Activated CD4-positive, alpha-beta T cell treated with anti-CD3 and anti-CD28 coated beads, Interleukin-10, Interleukin-2, amounts not matched to agents 100 ng/mL and 50 ng/mL, durations not matched to agents 16 hours and 8 hours (primary cell): ENCODE measurements around the gene TRIM3.

ENCODE experiments used
- DNase-seq: peaks from one replicate; pipeline ENCODE4 v3.0.0-alpha.2; 2020

Gene TRIM3

DNA sequence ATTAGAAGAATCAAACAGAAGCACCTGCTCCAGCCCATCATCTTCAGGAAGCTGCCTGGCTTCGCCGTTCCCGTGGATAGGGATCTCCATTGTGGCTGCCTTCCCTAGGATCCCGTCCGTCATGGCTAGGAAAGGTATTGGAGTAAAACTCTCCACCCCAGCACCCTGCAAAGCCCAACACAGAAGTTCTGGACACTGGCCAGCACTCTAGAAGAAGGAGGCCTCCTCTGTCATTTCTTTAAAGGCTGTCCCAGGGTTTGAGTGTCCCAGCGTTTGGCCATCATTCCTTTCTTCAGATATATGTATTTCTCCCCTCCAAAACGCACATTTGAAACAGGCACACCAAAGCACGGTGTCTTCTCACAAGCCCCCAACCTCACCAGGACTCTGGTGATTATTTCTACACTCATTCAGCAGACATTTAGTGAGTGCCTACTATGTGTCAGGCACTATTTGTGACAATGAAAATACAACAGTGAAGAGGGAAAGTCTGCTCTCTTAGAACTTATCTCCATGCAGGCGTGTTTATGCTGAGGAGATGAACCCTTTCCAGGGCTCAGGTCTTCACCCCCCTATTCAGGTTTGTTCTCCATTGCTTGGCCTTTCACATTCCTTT lies 6.7 kb upstream of the TRIM3 start:
- no peak for DNase-seq

DNA sequence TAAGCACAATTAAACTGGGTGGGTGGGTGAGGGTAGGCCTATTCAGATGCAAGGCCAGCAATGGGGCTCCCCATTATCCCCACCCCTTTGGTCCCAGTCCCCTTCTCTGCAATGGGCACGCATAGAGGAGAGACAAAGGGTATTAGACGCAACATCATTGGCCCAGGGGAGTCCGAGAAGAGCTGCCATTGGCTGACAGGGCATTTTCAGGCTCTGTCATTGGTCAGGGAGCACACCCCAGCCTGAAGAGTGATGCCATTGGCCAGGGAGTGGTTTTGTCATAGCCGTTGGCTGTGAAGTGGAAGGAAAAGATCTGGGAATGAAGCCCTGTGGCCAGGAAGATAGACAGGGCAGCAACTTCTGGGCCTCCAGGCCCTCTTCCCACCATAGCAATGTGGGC lies 2.8 kb upstream of the TRIM3 start:
- no peak for DNase-seq

DNA sequence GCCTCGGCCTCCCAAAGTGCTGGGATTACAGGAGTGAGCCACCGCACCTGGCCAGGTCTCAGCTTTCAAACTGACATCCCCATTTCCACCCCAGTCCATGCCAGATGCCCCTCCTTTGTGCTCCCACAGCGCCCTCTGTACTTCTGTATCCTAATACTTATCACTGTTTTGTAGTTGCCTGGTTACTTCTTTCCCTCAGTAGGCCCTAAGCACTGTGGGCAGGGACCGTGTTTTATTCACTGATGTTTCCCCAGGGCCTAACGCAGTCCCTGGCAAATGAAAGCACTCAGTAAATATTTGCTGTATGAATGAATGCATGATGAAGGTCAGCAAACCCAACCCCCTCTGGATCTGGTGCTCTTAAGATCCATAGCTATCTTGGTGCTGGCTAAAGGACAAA lies 2.2 kb upstream of the TRIM3 start:
- no peak for DNase-seq

DNA sequence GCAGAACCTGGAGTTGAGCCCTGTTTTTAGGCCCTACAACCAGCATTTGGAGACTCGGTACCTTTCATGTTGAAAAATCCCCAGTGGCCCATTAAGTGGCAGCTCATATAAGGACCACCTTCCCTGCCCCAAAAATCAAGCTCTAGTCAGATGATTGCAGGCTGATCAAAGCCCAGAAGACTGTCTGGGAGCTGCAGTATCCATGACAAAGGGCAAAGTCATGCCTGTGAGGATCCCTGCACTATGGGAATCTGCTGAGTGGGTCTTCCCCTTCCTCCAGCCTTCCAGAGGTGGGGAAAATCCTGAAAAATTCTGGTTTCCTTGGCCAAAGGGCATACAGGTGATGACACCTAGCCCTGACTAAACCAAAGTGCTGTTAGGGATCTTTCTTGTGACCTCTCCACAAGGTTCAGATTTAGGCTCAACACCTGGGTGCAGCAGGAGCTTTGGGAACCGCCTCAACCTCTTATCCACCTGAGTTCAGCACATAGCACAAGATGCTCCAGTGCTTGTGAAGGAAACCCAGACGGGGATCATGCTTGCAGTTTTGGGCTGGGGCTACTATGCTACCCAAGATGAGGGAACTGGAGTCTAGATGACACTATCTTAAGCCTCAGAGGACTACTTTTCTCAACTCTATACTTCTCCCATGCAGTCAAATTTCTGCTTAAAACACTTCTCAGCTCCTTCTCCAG lies 1.2 kb upstream of the TRIM3 start:
- DNase-seq = no peak

DNA sequence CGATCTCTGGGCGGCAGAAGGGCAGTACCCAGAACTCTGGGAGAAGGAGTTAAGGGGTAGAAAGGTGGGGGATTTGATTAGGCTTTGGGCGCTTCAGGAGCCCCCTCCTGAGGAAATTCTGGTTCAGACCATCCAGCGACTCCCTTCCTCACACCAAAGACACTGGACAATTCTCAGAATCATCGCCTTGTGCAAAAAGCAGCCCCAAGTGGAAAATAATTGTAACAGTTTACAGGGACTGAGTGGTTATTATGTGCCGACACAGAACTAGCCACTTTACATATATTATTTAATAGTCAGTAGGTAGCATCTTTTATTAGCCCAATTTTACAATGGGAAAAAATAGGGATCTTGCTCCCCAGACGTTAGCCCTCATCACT lies 662 bp upstream of the TRIM3 start:
- DNase-seq = no peak

DNA sequence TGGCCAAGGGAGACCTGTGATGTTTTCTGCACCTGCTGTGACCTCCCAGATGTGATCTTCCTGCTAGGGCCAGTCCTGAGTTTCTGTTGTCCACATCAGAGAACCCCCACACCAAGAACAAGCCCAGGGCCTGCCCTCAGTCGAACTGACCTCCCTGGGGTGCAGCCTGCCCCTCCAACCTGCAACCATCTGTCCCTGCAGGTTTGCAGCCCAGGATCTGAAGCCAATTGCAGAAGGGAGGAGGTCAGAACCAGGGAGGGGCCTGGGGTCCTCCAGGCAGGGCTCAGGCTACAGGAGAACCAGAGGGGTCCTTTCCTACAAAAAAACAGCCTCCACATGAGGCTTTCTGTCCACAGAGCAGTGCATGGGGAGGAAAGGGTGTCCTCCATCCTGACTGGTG lies 807 bp downstream of the TRIM3 start:
- DNase-seq = no peak

DNA sequence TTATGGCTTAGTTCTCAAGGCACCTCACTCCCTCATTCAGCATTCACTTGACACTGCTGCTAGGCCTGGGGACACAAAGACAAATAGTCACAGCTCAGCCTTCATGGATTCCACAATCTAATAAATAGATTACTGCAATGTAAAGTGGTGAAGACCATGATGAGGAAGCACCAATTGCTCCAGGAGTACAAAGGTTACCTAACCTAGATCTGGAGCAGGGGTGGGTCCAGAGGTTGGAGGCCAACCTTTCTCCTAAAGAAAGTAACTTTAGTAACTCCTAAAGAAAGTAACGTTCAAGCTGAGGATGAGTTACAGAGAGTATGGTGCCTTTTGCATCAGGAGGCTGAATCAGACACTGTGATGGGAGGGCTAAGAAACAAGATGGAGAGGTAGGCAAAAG lies 4.1 kb downstream of the TRIM3 start:
- DNase-seq = no peak

DNA sequence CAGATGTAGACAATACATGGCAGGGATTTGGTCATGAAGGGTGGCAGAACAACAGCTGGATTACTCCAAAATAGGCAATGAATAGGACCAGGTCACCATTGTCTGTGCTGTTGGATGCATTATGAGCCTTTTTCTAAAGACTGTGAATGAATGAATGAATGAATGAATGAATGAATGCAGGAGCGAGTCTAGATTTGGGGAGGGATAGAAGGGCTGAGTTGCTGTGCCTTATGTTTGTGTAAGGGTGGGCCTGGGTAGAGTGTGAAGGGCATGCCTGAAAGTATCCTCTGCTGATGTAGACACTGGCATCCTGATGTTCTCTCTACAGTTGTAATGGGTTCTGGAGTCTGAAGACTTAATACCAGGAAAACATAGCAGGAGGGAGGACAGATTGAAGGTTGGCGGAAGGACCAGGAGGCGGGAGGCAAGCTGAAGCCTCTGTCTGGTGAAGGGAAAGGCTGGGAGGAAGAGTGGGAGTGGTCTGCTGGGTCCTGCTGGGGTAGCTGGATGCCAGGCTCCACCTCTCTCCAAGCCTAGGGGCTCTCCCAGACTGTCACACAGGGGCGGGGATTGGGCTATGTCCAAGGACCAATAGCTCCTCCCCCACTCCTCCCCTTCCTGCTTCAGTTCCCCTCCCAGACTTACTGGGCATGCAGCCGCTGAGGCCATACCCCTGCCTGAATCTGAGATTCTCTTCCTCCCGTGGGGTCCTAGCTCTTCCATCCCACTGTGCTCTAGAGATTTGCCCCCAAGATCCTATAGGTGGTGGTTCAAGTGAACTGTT lies 4.8 kb downstream of the TRIM3 start:
- no peak for DNase-seq

DNA sequence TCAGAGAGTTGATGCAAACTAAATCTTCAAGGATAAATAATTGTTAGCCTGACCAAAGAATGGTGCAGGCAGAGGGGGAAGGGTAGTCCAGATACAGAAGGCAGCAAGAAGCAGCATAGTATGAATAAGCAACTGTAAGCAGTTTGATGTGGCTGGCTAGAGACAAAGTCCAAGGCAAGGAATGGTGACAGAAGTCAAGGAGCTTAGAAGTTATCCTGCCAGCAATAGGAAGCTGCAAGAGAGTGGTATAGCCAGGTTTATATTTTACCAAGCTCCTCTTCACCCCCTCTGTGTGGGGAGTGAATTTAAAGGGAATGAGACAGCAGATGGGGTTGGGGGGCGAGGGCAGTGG lies 14.7 kb downstream of the TRIM3 start:
- DNase-seq = no peak

DNA sequence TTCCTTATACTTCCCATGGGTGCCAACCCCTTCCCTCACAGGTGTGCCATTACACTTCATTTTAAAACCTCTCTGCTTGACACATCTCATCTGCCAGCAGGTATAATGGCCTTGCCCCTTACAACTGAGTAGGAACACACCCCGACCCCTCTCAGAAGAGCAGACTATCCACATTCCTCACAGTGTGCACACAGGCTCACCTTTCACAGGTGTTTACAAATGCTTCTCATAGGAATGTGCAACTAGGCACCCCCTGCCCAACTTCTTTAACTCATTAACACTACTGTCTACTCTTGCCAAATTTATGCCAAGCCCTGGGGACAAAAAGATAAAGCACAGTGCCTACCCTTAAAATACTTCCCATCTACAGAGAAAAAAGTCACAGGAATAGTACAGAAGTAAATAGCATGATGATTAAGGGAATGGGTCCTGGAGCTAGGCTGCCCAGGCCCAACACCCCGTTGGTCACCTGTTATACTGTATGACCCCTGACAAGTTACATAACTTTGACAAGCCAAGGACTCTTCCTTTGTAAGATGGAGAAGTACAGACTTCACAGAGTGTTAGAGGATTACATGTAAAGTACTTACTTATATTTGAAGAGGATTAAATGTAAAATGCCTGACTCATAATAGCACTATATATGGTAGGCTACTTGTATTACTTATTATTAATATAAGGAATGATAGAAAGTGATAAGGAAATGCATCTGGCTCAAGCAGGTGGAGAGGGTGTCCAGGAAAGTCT lies 15.2 kb downstream of the TRIM3 start:
- DNase-seq = no peak

DNA sequence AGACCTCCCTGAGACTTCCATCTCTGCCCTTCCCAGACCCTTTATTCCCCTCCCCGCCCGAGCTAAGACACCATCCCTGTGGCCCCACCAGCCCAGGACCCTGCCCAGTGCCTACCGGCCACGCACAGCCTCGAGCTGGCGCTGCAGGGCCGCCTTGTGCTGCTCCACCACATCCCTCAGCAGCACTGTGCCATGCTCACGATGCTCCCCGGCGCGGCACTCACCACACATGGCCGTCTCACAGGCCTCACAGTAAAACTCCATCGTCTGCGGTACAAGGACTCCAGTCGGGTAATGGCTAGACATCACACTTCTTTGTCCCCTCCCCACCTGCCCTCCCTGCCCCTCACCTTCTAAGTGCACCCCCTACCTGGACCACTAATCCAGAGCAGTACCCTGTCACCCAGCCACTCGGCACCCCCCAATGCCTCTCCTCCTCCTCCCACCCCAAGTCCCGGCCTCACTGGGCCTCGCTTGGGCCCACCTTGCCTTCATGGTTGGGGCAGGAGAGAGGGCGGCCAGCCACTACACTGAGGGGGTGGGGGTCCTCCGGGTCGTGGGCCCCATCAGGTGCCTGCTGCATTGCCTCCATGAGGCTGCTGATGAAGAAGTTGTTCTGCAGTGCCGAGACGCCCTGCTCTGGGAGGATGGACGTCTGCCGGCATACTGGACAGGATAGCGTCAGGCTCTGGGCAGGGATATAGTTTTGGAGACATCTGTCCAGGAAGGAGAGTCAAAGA lies 16.0 kb downstream of the TRIM3 start:
- DNase-seq = no peak

DNA sequence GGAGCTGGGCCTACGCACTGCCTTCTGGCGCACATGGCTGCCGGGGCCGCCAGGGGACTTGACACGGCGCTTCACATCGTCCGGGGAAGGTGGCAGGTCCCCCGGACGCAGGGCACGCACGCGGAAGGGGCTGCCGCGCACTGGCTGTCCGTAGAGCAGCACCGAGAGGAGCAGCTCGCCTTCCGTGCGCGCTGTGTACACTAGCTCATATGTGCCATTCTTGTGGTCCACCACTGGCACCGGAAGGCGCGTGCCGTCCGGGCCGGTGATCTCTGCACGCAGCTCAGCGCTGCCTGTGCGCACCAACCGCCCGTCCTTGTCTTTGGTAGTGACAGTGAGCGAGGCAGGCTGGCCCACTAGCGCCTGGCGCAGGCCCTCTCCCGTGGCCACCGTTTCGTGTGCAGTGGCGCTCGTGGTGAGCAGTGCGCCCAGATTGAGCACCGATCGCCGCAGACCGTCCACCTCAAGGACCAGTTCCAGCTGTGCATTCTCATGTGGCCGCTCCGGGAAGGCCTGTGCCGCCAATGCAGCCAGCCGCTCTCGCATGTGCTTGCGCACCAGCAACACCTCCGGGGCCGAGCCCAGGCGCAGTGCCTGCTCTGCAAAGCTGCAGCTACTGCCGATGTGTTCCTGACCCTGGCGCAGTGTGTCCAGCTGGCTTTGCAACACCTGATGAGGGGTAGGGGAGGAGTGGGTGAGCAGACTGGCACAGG lies 17.2 kb downstream of the TRIM3 start:
- no peak for DNase-seq

DNA sequence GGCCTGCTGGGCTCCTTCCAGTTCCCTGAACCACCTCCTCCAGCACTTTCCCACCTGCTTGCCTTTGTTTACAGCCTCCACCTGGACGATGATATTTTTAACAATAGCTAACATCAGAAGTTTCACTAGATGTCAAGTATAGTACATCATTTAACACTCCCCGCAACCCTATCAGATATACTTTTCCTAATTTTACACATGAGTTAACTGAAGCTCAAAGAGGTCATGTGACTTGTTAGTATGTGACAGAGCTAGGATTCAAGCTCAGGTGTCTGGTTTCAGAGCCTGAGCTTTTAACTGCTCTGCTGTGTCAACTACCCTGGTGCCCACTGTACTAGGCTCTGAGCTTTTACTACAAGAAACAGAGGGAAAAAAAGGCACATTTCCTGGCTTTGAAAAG lies 18.7 kb downstream of the TRIM3 start:
- DNase-seq = no peak

DNA sequence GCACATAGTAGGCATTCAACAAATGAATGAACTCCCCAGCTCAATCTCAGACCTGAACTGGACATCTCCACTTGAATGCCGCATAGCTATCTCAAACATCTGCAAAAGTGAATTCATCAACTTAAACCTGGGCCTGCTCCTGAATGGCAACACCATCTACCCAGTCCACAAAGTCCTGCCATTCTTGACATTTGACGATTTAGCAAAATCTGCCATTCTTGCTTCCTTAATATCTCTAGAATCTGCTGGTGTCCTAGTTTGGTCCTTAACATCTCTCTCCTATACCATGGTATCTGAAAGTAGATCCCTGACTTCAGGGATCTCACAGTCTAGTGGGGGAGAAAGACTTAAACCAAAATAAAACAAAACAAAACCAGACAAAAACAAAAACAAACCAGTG lies 20.6 kb downstream of the TRIM3 start:
- DNase-seq = no peak

DNA sequence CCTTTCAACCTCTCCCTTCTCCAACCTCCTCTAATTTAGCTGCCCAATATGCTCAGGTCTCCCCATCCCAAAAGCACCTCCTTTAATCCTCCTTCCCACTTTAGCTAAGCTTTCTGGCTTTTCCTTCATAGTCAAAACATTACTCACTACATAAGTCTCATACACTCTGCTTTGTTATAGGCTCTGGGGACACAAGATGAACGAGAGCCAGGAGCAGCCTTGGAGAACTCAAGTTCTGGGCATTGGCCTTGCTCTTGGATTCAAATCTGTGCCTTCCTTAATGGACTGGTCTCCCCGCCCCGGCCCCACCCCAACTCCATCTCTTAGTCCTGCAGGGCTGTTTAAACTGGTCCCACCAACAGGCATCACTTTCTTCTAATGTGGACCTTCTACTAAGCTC lies 21.5 kb downstream of the TRIM3 start:
- DNase-seq = no peak

DNA sequence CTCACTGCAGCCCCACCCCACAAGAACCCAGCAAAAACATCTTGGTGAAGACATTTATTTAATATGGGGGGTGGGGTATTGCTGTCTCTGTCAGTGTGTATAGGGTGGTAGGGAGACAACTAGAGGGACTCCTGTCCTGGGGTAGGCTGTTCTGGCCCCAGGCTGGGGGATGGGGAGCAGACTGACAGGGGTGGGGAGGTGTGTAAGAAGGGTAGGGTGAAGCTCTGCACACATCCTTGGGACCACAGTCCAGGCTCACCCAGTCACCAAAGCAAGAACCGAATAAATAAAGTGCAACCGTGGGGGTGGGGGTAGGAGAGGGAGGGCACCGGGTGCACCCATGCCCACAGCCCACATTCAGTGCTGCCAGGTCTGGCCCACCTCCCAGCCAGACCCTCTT lies 25.2 kb downstream of the TRIM3 start:
- DNase-seq = no peak

DNA sequence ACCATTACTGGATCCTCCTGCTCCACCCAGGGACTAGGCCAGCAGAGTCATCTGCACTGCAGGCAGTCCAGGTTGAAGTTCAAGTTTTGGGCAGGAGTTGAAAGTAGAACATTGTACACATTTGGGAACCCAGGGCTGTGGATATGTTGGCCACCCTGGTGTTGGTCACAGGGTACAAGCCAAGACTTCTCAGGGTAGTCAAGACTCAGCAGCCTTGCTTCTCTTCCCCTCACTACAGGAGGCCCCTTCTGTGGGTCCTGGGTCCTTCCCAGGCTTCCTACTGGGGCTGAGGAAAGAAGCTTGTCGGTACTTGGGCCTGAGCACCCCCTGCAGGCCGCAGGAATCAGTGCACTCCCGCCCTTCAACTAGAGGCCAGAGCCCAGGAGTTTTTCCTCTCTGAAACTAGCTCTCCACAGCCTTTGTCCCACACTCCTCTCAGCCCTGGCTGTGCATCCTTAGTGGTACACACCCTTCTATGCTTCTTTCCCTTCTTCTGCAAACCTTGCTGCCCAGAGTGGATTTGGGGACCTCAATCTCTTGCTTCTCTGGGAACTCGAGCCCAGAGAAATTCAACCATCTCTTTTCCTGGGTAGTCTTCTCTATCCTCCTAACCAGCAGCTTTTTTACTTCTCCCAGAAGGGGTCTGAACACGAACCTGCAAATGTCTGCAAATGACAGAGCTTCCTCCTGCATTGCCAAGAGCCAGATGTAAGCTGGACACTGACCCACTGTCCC lies 30.3 kb downstream of the TRIM3 start:
- peak; percentile 62 for DNase-seq

DNA sequence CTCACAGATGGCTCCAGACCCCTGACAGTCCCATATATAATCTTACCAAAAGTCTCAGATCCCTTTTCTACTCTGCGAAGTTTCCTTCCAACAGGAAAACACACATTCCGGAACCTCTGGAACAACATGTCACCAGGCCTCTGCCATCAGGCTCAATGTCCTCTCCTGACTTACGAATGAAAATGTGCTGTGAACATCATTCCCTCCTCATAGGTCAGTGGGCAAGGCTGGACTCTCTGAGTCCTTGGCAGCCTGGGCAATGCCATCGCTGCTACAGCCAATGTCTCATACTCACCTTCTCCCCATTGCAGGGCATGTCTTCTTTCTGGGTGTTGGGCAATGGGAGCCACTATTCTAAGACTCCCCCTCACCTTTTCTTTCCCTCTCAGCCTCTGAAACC lies 31.3 kb downstream of the TRIM3 start:
- no peak for DNase-seq

DNA sequence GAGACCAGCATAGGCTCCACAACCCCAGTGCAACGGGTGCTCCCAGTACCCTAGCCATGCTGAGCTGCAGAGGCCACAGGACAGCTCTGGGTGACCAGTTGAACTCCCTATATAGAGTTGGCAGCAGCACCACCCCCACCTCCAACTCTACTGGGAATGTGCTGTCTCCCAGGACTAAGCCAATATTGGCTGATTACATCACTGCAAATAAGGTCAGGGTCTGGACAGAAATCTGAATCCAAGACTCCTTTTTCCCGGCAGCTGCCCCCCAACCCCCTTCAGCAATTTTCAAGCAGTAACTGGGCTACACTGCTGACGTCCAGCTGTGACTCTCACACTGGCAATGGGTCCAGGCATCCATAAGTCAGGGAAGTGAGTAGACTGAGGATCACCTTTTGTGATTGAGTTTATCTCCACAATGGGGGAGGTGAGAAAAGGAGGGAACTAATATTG lies 32.8 kb downstream of the TRIM3 start, which contains the start of gene HPX:
Gene HPX, minus strand, starts transcription at position 82 of the 453 bp plus-strand sequence. Its CDS starts 24 bp downstream, at position 58.
- no peak for DNase-seq

DNA sequence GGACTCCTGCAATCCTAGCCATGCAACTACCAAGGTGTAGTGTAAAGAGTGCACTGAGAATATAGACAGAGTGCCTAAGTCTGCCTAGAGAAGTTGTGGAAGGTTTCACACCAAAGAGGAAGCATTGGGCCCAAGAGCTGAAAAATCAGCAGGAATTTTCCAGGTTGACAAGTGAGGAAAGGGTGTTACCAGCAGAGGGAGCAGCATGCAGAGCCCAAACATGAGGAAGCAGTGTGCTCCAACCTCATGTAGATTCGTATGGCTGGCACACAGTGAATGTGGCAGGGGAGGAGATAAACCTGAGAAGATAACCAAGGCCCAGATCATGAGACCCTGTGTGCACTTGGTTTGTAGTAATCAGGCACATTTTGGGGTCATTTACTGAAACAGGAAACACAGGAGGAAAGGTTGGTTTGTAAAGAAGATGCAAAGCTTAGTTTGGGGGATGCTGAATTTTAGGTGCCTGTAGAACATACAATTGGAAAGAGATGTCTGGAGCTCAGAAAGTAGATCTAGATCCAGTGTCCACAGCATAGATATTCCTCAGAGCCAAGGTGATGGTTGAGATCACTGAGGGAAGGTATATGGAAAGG lies 34.7 kb downstream of the TRIM3 start:
- DNase-seq = peak; percentile 41

DNA sequence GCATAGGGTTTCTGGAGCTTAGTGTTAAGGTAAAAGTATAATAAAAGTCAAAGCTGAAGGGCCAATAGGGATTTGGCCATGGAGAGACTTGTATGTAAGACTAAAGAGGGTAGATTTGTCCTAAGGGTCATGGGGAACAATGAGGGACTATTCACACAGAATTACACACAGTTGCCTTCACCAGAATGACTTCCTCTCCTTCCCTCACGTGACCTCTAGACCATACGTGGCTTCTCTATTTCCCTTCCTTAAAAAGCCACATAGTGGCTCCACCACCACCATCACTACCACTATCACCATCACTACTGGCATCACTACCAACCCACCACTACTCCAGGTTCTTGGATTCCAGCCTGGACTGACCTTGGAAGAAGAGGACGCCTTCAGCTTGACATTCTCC lies 35.7 kb downstream of the TRIM3 start:
- DNase-seq = no peak
